ENCODE results near the gene ISM2.
A peak's percentile ranks its signal among the peaks of the same experiment; 100 is the strongest.
"Not testable (repeated sequence)": the region's sequence is repeated elsewhere in the genome, so short reads cannot be mapped to it uniquely, and the experiment has no call there.

The ISM2 gene

DNA sequence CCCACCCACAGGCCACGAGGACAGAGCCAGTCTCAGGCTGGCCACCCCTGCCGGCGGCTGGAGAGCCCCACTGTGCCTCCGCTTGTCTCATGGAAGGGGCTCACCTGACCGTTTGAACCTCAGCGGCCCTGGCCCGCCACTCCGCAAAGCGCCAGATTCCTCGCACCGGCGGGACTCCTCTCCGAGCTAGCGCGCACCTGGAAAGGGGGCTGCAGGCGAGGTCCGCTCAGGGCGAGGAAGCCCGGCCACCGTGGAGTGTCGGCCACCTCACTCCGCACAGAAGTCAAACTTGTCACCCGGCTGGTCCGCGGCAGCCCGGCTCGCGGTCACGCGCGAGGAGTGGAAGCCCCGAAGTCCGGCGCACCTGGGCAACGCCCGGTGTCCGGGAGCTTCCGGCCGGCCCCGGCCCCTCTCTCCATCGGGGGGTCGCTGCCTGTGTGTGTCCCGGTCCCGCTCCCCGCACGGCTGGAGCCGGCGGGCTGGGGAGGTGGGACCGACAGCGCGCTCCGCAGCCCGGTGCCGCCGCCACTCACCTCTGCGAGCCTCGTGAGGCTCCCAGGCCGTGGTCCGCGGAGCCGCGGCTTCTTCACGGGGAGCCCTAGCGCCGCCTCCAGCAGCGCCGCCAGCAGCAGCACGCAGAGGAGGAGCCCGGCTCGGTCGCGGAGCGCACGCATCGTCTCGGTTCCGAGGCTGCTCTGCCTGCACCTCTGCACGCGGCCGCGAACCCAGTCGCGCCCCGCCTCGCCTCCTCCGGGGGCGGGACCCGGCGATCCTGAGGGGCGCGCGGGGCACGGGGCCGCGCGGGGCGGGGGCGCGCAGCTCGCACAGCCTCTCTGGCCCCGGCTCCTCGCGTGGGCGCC lies at the start of gene ISM2:
ISM2 (minus strand) TSS at position 697 of the 860 bp plus-strand sequence; CDS start at position 674, 23 bp downstream.
- peak; percentile 10 to 31 (median 14) for DNase-seq (ENCODE audit: low read depth in 3 of 3)

DNA sequence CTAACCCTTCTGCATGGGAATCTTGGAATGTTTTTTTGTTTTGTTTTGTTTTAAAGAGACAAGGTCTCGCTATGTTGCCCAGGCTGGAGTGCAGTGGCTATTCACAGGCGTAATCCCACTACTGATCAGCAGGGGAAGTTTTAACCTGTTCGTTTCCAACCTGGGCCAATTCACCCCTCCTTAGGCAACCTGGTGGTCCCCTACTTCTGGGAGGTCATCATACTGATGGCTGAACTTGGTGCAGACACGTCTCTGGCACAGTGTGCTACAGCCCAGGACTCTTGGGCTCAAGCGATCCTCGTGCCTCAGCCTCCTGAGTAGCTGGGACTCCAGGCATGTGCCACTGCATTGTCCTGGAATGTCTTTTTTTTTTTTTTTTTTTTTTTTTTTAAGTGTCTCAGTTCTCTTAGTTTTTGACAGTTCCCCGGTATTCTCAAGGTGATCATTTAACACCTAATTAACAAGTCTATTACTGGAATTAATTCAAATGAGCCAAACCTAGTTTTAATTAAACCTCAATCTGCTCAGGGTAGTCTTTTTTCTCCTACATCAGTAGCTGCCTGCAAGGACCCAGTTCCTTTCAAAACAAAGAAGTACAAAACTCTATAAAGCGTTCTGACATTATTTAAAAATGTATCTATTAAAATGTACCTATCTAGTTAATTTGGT lies 49.0 kb upstream of the ISM2 start:
- DNase-seq (ENCODE audit: low read depth in 3 of 3), result no peak

DNA sequence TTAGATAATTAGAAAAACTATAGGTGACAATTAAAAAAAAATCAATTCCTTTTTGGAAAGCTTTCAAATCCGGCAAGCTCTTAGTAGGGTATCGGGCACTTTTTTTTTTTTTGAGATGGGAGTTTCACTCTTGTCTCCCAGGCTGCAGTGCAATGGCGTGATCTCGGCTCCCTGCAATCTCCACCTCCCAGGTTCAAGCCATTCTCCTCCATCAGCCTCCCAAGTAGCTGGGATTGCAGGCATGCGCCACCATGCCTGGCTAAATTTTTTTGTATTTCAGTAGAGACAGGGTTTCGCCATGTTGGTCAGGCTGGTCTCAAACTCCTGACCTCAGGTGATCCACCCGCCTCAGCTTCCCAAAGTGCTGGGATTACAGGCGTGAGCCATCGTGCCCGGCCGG lies 46.6 kb upstream of the ISM2 start:
- DNase-seq (ENCODE audit: low read depth in 3 of 3), result not testable (repeated sequence)

DNA sequence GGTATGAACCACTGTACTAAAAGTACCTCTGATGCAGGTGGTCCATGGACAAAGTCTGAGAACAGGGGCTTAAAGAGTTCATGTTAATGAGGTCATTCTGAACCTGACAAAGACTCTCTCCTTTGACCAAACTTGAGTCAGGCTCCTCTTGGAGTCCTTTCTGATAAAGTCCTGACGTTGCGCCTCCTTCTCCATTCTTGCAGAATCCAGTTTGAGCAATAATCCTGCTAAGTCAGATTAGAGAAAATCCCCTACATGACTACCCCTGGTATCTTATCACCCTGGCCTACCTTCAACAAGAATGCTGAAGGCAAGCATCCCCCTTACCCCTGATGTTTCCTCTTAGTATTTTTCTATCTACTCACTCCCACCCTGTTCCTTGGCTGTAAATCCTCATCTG lies 46.0 kb upstream of the ISM2 start:
- DNase-seq (ENCODE audit: low read depth in 3 of 3), result no peak

DNA sequence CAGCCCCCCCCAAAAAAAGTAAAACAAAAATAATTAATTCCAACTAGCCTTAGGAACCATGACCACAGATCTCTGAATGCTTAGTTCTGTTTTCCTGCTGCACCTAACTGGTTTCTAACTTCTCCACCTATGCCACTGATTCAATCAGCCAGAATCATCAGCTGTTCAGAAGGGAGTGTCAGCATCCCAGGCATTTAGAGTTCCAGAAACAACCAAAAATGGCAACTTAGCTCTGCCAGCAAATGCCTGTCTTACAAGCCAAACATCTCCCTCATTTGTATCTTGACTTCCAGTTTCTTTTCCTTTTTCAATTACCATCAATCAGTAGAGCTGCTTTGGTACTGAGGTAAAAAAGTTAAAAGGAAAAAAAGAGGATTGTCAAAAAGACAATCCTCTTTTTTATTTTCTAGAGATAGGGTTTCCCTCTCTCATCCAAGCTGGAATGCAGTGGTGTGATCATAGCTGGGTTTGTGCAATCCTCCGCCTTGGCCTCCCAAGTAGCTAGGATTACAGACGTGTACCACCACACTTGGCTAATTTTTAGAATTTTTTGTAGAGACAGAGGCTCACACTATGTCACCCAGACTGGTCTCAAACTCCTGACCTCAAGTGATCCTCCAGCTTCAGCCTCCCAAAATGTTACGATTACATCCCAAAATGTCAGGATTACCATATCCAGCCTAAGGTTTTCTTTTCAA lies 45.2 kb upstream of the ISM2 start:
- DNase-seq (ENCODE audit: low read depth in 3 of 3), result no peak

DNA sequence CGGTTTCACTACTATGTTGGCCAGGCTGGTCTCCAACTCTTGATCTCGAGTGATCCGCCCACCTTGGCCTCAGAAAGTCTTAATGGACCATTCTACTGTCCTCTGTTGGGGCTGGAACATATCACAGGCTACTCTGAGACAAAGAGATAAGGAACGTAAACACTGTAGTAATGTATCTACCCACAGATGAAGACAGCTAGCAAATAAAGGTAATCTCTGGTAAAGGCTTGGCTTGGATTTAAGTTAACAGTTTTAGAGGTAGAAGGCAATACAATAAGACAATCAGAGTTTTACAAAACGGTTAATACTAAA lies 44.6 kb upstream of the ISM2 start:
- DNase-seq (ENCODE audit: low read depth in 3 of 3), result no peak

DNA sequence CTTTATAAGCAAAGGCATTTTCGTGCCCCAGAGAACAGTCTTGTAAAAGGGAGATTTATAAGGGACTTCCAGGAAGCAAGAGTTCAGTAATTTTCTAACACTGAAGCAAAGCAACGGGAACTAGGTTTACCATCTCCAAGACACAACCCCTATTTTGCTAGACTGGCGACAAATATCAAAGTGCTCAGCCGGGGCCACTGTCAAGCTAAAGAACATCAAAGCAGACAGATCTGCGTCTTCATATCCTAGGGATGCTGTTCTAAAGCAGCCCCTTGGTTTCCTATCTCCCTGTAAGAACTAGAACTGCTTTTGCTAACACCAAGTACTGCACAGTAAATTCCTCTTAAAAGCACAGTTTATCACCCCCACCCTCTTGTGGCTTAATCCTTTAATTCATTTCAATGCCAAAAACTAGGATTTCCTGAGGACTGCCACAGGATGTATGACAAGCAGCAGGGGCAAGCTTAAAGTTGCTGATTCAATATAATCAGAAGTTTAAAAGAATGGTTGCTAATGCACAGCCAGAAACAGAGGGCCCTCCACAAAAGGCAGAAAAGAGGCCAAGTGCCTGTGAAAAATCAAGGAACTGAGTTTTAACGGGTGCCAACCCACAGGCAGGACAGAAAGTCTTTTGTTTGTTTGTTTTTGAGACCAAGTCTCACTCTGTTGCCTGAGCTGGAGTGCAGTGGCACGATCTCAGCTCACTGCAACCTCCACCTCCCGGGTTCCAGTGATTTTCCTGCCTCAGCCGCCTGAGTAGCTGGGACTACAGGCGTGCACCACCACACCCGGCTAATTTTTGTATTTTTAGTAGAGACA lies 44.0 kb upstream of the ISM2 start:
- DNase-seq (ENCODE audit: low read depth in 3 of 3), result no peak

DNA sequence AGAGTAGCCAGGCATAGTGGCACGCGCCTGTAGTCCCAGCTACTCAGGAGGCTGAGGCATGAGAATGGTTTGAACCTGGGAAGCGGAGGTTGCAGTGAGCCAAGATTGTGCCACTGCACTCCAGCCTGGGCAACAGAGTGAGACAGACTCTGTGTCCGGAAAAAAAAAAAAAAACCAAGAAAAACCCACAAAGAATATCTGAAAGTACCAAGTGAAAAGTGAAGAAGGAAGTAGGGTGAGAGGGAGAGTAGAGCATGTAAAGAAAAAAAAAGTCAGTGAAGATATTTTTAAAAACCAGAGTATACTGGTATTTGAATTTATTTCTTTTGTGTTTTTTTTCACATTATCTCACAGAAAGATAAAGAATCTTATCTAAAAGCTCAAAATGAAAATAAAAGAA lies 43.3 kb upstream of the ISM2 start:
- DNase-seq (ENCODE audit: low read depth in 3 of 3), result no peak

DNA sequence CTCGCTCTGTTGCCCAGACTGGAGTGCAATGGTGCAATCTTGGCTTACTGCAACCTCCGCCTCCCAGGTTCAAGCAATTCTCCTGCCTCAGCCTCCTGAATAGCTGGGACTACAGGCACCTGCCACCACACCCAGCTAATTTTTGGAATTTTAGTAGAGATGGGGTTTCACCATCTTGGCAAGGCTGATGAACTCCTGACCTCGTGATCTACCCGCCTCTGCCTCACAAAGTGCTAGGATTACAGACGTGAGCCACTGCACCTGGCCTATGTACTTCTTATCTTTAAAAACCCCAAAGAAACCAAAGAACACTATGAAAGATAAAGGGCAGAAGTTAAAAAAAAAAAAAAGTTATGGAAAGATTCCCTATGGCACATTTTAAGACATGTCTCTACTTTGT lies 38.3 kb upstream of the ISM2 start:
- DNase-seq (ENCODE audit: low read depth in 3 of 3), result not testable (repeated sequence)

DNA sequence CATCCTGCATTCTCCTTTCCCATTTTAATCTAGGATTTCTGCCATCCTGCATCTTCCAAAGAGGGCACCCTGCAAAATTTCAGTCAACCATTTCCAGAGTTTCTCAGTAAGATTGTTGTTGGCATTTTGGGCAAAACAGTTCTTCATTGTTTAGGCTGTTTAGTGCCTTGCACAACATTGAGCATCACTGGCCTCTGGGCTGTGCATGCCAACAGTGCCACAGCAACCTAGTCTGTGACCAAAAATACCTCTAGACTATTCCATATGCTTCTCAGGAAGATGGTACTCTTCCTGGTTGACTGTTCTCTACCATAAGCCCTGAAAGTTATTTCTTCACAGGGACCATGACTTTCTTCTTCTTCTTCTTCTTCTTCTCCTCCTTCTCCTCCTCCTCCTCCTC lies 32.5 kb upstream of the ISM2 start:
- no peak for DNase-seq (ENCODE audit: low read depth in 3 of 3)

DNA sequence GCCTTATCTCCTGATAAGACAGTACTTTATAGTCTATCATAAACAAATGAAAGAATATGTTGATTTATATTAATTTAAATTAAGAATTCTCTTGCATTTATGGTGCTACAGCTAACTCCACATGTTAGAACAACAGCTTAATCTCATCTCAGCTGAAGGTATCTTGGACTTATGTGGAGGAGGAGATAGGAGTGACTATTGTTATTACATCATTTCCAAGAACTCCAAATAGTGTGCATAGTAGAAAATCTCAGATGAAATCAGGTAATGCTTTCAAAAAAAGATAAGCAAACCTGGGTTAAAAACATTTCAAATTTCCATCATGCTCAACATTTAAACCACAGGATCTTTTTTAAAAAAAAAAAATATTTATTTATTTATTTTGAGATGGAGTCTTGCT lies 31.3 kb upstream of the ISM2 start:
- DNase-seq (ENCODE audit: low read depth in 3 of 3), result no peak

DNA sequence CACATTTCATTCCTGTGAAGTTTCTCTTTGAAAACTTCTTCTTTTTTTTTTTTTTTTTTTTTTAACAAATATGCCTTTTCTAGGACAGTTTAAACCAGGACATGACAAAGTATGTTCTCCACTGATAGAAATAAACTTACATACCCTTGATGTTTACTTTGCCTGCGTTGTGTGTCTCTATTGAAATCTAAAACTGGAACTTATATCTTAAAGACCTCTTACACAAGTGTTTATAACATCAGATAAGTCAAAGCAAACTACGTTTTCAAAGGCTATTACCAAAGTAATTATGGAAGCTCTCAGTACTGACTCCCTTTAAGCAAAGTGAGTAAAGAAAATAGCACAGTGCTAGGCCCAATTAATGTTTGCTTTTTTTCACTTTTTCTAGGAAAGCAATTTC lies 30.6 kb upstream of the ISM2 start:
- no peak for DNase-seq (ENCODE audit: low read depth in 3 of 3)

DNA sequence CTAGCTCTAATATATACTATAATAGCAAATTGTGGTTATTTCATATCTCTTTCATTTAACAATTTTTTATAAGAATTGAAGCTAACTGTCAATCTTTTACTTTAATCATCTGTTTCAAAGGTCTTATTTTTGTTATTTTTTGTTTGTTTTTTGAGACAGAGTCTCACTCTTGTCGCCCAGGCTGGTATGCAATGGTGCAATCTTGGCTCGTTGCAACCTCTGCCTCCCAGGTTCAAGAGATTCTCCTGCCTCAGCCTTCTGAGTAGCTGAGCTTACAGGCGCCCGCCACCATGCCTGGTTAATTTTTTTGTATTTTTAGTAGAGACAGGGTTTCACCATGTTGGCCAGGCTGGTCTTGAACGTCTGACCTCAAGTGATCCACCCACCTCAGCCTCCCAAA lies 30.1 kb upstream of the ISM2 start:
- not testable (repeated sequence) for DNase-seq (ENCODE audit: low read depth in 3 of 3)

DNA sequence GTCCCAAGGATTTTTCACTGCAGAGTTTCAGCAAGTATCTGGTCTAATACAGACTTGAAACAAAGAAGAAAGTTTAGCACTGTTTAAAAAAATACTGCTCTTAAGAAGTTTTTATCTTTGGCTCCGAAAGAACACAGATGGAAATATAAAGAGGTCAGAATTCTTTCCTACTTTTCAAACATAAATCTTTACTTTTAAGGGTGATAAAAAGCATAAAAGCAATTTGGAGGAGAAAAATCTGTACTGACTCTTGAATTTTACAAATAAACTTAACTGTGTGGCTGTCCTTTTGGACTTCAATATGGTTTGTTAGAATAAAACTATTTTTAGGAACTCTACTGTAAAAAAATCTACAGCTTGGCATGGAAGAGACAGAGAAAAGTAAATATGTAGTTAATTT lies 27.6 kb upstream of the ISM2 start:
- DNase-seq (ENCODE audit: low read depth in 3 of 3), result no peak

DNA sequence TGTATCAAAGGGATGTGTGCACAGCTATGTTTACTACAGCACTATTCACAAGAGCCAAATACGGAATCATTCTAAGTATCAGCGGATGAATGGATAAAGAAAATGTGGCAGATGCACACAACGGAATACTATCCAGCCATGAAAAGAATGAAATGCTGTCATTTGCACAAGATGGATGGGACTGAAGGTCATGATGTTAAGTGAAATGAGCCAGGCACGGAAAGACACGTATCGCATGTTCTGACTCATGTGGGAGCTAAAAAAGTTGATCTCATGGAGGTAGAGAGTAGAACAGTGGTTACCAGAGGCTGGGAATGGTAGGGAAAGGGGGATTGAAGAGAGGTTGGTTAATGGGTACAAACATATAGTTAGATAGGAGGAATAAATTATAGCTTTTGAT lies 25.9 kb upstream of the ISM2 start:
- no peak for DNase-seq (ENCODE audit: low read depth in 3 of 3)

DNA sequence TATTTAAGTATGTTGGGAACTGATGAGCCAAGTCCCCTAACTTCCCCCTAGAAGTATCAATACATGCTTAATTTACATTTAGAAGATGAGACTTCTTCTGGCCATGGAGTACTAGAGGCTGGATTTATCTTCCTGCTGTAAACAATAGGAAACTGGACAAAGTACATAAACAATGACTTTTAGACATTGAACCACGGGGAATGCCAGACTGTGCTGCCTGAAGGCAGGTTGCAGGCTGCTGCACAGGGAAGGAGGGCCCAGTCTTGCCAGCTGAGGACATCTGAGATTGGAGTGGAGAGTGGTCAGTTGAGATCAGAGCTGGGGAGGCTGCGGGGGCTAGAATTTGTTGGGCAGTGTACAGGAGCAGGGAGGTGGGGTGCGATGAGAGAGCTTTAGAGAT lies 24.5 kb upstream of the ISM2 start:
- DNase-seq (ENCODE audit: low read depth in 3 of 3), result no peak

DNA sequence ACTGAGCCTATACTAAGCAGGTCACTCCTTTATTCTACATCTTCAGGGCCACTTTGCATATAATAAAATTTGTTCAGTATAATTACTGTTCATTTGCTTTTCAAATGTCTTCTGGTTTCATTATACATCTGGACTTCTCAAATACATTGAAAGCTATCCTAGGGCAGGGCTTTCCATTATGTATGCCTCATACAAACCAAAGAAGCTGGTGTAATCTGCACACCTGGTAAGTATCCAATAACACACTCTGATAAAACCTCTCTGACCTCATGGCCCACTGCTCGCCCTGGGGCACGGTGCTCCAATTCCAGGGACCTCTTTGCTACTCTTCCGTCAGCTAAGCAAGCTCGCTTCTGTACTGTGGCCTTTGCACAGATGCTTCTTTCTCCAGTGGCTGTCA lies 21.9 kb upstream of the ISM2 start:
- DNase-seq (ENCODE audit: low read depth in 3 of 3), result no peak

DNA sequence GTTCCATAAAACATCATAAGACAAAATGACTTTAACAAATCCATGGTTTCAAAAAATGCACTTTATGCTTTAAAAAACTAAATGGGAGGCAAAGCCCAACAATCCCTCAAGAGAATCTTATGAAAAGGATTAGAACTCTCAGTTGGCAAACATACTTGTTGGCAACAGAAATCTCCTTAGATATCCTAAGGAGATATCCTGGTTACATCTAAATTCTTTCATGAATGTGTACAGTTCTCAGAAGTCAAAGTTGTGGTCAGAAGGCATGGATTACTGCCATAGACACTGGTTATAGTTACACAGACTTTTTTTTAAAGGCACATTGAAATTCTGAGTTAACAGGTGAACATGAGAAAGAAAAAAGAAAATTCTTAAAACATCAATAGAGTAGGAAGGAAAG lies 17.5 kb upstream of the ISM2 start:
- no peak for DNase-seq (ENCODE audit: low read depth in 3 of 3)

DNA sequence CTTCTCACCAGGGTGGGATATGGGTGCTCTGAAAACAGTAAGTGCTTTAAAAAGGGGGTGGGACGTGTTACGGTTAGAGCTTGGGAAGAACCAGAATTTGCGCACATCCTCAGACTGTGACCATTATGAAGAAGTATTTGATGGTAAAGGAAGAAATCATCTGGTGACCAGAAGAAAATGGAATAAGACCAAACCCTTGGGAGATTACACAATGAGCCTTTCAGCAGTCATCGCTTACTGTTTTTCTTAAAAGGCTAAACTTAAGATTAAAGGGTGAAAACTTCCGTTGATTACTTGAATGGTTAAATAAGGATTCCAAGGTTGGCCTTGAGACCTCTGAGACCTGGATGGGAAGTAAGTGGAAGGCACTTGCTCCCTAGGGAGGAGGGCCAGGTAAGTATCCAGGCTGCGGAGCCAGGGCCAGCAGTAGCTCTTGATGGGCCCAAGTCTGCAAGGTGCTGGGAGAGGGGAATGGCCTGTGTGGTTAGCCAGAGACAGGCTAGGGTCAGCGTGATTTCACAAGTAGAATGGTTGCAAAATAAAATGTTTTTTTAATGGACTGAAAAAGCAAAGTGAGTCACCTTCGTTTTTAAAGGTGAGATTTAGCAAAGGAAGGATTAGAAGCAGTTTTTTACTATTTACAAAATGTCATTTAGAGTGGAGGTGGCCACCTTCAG lies 13.0 kb upstream of the ISM2 start:
- DNase-seq (ENCODE audit: low read depth in 3 of 3), result no peak

DNA sequence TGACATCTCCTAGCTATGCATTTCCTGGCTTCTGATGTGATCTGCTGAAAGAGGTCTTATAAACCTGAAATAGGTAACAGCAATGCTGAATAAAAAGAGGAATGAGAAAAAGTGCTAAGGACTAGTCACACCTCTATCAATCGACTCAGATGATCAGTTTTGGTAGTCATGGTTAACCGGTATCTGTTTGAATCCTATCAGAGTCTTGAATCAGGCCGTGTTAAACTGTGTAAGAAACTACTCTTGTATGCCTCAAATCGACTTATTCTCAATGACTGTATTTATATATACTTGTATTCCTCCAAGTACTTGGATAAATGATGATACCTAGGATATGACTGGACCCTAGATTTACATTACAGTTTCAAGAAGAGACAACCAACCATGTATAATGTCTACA lies 10.8 kb upstream of the ISM2 start:
- no peak for DNase-seq (ENCODE audit: low read depth in 3 of 3)

DNA sequence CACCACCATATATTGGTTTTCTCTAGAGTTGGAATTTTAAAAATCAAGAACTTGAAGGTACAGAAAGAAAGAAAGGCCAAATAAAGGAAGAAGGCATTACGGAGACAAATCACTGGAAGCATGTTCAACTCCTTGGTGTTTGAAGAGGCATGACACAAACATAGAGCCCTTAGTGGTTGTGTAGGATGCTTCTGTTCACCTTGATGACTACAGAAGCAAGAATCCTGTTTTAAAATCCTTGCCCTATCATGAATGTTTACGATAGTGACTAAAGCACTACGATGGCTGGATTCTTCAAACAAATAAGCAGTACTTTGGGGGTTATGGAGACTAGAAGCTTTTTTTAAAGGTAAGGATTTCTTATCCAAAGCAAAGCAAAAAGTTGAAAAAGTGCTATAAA lies 10.3 kb upstream of the ISM2 start:
- no peak for DNase-seq (ENCODE audit: low read depth in 3 of 3)

DNA sequence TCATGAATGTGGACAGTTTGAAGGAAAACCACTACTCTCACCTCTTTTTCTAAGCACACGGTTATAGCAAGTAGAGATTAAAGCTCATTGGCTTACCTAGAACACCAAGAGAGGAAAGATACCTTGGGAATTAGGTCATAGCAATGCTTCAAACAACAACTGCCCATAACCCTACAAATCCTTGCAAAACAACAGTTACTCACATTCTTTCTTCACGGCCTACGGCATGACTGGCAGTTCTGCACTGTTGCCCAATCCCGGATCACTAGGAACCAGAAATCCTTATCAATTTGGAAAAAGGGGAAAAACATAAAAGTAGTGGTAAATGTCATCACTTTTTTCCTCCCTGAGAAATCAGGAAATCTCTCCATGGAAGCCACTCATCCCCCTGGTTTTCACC lies 9.6 kb upstream of the ISM2 start:
- DNase-seq (ENCODE audit: low read depth in 3 of 3), result no peak

All from stimulated activated CD4-positive, alpha-beta T cell treated with anti-CD3 and anti-CD28 coated beads, TNF-alpha, amount 100 ng/mL, for 48 hours (primary cell).